Middle frontal gyrus (tissue), 1 donor: ENCODE measurements around the gene RNF223.

ENCODE experiments used
- DNase-seq: peaks from one replicate; pipeline ENCODE4 v3.0.0-alpha.2; 2015; ENCODE audit warnings: low spot score; ENCODE audit errors: extremely low spot score

Gene RNF223

DNA sequence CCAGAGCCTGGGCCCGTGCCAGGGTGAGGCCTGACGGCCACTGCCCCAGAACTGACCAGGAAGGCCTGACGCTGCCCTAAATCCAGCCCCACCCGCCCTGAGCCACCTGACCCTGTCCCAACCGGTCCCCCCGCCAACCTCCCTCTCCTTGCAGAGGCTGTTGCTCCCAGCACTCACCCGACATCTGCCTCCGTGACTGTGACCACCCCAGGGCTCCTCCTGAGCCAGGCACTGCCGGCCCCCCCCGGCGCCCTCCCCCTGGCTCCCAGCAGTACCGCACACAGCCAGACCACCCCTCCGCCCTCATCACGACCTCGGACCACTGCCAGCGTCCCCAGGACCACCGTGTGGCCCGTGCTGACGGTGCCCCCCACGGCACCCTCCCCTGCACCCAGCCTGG is 27.9 kb downstream of the RNF223 start:
- no peak for DNase-seq

GRCh38 chr1:1045129-1045528 is 29.0 kb downstream of the RNF223 start:
- DNase-seq = no peak

DNA sequence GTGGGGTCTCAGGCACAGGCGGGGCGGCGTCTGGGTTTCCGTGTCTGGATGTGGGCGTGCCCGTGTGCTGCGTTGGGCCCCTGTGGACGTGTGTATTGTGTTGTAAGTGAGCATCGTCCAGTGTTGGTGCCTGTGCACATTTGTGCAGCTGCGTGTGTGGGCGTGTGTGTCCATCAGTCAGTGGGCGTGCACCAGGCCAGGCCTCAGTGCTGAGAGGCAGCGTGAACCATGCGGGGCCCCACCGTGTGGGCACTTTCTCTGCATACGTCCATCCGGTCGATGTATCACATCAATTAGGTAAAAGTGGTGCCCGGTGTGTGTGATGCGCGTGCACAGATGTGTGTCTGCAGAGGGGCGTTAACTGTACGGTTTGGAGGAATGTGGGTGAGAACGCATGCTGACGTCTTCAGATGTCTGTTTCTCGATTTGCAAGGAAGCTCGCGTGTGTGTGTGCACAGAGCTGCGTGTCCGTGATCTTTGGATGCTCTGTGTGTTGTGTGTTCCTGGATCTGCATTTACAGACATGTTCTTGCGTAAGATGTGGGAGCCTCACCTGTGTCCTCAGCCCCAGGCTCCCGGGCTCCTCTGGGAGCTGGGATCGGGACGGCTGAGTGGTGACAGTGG is 29.5 kb downstream of the RNF223 start:
- no peak for DNase-seq

DNA sequence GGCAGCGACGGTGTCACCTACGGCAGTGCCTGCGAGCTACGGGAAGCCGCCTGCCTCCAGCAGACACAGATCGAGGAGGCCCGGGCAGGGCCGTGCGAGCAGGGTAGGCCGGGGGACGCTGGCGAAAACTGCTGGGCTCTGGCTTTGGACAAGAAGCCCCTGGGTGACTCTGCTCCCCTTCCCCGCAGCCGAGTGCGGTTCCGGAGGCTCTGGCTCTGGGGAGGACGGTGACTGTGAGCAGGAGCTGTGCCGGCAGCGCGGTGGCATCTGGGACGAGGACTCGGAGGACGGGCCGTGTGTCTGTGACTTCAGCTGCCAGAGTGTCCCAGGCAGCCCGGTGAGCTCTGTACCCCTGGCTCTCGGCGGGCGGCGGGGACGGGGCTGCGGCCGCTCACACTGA is 30.2 kb downstream of the RNF223 start:
- no peak for DNase-seq

DNA sequence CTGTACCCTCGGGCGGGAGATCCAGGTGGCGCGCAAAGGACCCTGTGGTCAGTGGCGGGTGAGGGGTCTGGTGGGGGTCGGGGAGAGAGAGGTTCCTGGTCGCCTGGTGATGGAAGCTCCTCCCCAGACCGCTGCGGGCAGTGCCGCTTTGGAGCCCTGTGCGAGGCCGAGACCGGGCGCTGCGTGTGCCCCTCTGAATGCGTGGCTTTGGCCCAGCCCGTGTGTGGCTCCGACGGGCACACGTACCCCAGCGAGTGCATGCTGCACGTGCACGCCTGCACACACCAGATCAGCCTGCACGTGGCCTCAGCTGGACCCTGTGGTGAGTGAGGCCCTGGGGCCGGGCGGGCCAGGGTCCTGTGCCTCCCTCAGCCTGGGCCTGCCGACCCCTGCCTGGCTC is 30.7 kb downstream of the RNF223 start:
- DNase-seq = no peak

GRCh38 chr1:1042835-1043234 is 31.3 kb downstream of the RNF223 start:
- DNase-seq = no peak

DNA sequence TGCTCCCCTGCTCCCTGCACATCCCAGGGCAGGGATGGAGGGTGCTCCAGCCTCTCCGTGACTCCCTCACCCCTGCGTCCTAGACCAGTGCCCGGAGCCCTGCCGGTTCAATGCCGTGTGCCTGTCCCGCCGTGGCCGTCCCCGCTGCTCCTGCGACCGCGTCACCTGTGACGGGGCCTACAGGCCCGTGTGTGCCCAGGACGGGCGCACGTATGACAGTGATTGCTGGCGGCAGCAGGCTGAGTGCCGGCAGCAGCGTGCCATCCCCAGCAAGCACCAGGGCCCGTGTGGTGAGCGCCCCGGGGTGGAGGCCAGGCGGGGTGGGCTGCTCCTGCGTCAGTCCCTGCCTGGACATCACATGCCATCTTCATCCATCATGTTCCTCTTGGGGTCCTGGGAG is 32.2 kb downstream of the RNF223 start:
- DNase-seq = no peak

DNA sequence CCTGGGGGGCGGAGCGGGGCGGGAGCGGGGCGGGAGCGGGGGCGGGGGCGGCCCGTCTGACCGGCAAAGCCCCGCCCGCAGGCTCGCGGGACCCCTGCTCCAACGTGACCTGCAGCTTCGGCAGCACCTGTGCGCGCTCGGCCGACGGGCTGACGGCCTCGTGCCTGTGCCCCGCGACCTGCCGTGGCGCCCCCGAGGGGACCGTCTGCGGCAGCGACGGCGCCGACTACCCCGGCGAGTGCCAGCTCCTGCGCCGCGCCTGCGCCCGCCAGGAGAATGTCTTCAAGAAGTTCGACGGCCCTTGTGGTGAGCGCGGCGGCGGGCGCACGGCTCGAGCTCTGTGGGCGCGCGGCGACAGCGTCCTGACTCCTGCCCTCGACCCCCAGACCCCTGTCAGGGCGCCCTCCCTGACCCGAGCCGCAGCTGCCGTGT is 33.0 kb downstream of the RNF223 start:
- no peak for DNase-seq

GRCh38 chr1:1040004-1040991 is 33.8 kb downstream of the RNF223 start:
- DNase-seq = peak; percentile 28

DNA sequence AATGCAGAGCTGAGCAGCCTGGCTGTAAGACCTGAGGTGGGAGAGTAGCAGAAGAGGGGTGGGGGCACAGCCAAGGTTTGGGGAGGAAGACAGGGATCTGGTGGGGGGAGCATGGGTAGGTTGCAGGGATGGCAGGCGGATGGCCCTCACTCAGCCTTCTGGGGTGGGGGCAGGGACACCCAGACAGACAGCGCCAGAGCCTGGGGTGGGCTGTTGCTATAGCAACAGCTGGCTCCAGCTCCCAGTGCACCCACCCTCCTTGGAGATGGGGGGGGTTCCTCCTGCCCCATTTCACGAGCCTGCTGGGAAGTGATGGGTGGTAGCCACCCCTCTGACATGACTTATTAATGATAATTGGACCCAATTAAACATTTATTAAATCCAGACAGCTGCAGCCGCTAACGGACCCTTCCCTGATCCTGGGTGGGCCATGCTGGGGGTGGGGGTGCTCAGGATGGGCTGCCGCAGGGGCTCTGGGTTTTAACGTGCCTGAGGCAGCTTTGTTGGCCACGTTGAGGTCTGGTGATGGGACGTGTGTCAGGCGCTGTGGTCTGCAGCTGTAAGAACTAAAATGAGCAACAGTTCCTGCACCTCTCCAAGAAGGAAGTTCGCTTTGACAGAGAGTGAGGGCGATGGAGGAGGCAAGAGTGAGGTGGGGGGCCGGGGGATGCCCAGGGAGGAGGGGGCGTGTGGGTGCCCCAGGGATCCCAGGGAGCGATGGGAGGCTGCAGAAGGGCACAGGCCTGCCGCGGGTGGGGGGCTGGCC is 34.8 kb downstream of the RNF223 start:
- DNase-seq = no peak

- DNase-seq = no peak
These were observed 35.4 kb downstream of the RNF223 start for GRCh38 chr1:1038694-1039093.

GRCh38 chr1:1037366-1038327 is 36.5 kb downstream of the RNF223 start:
- no peak for DNase-seq

GRCh38 chr1:1035291-1035943 is 38.7 kb downstream of the RNF223 start:
- no peak for DNase-seq

GRCh38 chr1:1034439-1034781 is 39.7 kb downstream of the RNF223 start:
- no peak for DNase-seq

DNA sequence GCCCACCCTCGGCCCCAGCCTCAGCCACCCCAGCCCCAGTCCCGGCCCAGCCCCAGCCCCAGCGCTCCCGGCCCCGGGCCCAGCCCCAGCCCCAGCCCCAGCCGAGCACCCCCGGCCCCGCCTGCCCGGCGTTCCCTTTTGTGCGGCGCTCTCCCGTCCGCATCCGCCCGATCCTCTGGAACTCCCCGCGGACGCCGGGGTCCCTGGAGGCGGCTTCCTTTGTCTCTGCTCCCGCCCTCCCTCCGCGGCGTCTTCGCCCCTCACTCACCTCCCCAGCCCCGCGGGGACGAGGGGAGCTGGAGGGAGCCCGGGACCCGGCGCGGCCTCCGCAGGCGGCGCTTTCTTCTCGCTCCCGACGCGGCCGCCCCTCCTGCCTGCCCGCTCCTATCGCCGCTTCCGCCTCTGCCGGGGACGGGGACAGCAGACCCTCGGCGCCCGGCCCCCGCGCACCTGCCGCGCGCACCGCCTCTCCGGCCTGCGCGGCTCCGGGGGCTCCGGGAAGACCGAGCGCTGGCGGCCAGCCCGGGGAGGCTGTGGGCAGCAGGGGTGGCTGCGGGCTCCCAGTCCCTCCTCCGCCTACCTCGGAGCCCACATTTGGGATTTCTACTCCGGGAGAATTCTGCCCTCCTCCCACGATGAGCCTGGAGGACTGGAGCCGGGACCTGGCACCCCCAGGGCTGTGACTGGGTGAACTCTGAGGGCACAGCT is 40.2 kb downstream of the RNF223 start:
- DNase-seq = no peak

DNA sequence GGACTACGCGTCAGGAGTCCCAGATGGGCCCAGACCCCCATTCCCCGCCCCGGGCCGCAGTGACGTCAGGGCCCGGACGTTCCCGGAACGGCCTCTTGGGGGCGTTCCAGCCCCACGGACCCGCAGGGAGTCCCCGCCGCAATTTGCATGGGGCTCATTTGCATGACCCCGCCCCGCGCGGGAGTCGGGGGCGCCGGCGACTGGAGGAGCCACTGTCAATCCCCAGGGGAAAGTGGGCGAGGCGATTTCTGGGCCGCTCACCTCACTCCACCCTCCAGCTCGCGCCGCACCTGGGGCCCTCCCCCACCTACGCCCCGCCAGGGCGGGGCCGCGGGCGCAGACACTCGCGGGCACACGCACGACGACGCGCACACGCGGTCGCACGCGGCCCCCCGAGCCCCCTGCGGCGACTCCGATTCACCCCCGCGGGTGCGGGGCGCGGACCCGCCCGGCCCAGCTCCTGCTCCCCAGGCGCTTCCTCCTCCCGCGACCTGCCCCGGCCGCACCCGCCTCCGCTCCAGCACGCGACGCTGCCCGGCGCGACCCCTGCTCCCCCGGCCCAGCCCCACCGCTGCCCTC is 41.0 kb downstream of the RNF223 start:
- peak; percentile 83 for DNase-seq

- no peak for DNase-seq
These were observed 41.7 kb downstream of the RNF223 start for GRCh38 chr1:1032424-1032823.

GRCh38 chr1:1031659-1032235 is 42.4 kb downstream of the RNF223 start:
- no peak for DNase-seq
